GM21515 (cell line): ENCODE results near the gene SEPTIN1.
A peak's percentile ranks its signal among the peaks of the same experiment; 100 is the strongest.

Experiments
- ATAC-seq: cut with Tn5 transposase; IDR thresholded peaks from one replicate; pipeline ENCODE4 v1.9.1; 2021; ENCODE audit not compliant: unreplicated experiment

The SEPTIN1 gene

DNA sequence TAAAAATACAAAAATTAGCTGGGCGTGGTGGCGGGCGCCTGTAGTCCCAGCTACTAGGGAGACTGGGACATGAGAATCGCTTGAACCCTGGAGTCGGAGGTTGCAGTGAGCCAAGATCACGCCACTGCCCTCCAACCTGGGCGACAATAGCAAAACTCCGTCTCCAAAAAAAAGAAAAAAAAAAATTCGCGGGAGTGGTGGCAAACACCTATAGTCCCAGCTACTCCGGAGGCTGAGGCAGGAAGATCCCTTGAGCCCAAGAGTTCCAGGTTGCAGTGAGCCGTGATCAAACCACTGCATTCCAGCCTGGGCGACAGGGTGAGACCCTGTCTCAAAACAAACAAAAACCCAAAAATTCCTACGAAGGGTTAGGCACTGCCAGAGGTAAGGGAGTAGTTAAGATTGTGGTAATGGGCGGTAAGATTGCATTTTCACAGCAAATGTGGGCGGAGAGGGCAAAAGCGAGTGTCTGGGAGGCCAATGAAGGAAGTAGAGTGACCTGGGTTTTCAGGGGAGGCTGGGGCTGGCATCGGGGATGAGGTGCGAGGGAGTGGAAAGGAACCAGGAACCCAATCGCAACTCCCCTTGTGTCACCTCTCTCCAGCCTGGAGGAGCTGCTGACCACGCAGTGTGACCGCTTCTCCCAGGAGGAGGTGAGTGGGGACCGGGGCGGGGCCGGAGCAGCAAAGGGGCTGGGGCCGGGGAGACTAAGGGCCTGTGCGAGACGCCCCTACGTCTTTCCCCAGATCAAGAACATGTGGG, 5.1 kb downstream of the SEPTIN1 start:
- peak; percentile 5 for ATAC-seq

GRCh38 chr16:30376461-30376902, 5.9 kb downstream of the SEPTIN1 start:
- no peak for ATAC-seq

- no peak for ATAC-seq
Observed at GRCh38 chr16:30375864-30376263, 6.5 kb downstream of the SEPTIN1 start.

GRCh38 chr16:30374538-30374937, 7.8 kb downstream of the SEPTIN1 start, which contains the start of gene MYL11:
Gene MYL11 (plus strand): TSS chr16:30374802. CDS start chr16:30374858, 56 bp downstream.
- ATAC-seq, result no peak

DNA sequence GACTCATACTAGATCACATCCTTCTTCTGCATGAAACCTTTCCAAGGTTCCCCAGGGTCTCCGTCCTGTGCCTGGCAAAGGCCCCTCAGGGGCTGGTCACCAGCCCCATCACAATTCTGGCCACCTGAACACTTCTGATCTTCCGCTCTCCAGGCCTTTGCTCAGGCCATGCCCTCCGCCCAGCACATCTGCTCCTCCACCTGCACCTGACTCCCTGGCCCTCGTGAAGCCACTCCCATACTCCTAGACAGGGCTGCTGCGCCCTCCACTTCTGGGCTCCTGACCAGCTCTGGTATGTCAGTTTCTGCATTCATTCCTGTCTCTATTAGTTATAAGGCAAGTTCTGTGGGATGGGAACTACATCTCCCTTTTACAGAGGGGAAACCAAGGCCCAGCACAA, 9.6 kb downstream of the SEPTIN1 start:
- no peak for ATAC-seq

DNA sequence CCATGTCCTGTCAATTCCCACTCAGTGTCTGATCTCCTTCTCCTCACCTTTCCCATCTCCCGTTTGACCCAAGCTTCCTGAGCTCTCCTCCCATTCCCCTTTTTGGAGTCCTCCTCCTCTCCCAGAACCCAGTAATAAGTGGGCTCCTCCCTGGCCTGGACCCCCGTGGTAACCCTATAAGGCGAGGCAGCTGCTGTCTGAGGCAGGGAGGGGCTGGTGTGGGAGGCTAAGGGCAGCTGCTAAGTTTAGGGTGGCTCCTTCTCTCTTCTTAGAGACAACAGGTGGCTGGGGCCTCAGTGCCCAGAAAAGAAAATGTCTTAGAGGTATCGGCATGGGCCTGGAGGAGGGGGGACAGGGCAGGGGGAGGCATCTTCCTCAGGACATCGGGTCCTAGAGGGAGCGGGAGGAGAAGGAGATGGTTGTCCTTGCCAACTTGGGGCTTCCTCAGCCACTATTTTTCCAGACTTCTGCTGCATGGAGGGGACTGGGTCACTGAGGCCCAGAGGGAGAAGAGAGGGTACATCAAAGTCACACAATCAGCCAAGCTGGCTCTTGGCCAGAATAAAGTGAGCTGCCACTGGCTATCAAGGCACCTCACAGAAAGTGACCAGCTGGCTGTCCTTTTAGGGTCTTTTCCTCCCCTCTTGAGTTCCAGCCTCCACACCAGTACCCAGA, 10.2 kb downstream of the SEPTIN1 start:
- ATAC-seq, result no peak

DNA sequence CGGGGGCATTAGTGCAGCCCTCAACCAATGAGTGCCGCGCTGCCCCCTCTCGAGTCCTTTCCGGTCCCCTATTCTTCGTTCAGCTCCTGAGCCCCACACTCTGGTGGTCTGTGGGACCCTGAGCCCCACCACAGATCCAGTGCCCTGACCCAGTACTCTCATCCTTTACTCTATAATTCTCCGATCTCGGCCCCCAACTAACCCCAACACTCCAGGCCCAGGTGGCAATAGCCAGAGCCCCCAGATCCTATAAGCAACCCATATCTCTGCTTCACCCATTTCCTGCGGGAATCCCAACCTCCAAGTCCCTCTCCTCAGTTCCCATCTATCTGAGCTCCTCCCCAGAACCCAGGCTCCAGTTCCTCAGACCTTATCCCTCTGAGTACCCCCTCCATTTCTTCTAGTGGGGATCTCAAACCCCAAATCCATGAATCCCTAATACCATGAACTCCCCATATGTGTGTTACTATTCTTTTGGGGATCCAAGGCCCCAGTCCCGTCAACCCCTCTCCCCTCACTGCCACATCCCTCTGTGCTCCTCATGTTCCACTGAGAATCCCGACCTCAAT, 11.0 kb downstream of the SEPTIN1 start:
- no peak for ATAC-seq

- peak; percentile 73 for ATAC-seq
Observed at GRCh38 chr16:30370456-30371247, 11.7 kb downstream of the SEPTIN1 start, which contains the start of gene TBC1D10B. Gene TBC1D10B (minus strand): TSS chr16:30370494. CDS start chr16:30370183, 311 bp downstream.

DNA sequence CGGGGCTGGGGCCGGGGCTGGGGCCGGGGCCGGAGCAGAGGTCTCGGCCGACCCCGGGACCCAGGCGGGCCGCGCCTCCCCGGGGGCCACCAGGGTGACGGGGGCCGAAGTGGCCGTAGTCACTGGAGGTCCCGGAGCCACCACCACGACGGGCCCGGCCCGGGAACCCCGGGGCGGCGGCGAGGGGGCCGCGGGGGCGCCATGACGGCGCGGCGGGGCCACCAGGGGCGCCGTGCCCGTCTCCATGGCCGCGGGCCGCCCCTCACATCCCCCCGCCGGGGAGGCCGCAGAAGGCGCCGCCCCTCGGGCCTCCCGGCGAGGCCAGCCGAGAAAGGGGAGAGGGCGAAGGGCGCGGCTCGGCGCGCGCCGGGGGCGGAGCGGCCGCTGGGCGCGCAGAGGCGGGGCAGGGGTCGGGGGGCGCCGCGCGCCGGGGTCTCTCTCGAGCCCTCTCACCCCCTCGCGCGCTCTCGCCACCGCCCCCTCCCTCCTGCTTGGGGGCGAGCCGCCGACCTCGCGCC, 12.4 kb downstream of the SEPTIN1 start:
- peak; percentile 6 for ATAC-seq

- no peak for ATAC-seq
Observed at GRCh38 chr16:30369091-30369937, 13.0 kb downstream of the SEPTIN1 start.

GRCh38 chr16:30368792-30369090, 13.6 kb downstream of the SEPTIN1 start:
- no peak for ATAC-seq

GRCh38 chr16:30368122-30368791, 14.1 kb downstream of the SEPTIN1 start:
- no peak for ATAC-seq

- no peak for ATAC-seq
Observed at GRCh38 chr16:30367349-30368009, 14.9 kb downstream of the SEPTIN1 start.

GRCh38 chr16:30366511-30366910, 15.8 kb downstream of the SEPTIN1 start:
- ATAC-seq, result no peak

- ATAC-seq, result no peak
Observed at GRCh38 chr16:30365200-30365599, 17.2 kb downstream of the SEPTIN1 start.

DNA sequence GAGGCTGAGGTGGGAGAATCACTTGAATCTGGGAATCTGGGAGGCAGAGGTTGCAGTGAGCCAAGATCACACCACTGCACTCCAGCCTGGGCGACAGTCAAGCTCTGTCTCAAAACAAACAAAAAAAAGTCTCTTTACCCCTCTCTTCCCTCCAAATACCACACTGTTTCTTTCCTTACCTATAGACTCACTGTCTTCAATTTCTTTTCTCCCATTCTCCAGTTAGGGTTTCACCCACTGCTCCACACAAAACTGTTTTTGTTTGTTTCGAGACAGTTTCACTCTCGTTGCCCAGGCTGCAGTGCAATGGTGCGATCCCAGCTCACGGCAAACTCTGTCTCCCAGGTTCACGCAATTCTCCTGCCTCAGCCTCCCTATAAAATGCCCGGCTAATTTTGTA, 21.2 kb downstream of the SEPTIN1 start:
- no peak for ATAC-seq

DNA sequence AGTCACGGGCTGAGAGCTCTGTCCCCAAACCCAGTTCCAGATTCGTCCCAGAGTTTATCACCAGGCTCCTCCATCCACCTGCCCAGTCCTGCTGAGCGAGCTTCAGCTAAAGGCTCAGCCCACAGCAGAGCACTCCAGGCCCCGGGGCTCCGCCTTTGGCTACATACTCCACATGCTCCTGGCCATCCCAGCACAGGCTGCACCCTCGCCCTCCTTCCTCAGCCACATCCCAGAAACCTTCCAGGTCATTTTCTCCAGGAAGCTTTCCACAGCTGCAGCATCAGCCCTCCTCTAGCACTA, 22.5 kb downstream of the SEPTIN1 start:
- no peak for ATAC-seq

GRCh38 chr16:30358990-30359870, 23.1 kb downstream of the SEPTIN1 start:
- ATAC-seq, result no peak
